ENCODE data around the gene ARHGAP24. TPM values are rescaled to one million over a fixed set of nuclear protein-coding genes. Genes with fewer than 3 reads are reported as not detected.
"Not testable (repeated sequence)": the region's sequence is repeated elsewhere in the genome, so short reads cannot be mapped to it uniquely, and the experiment has no call there.

Gene ARHGAP24
- total RNA-seq, 1 experiment from 2014 or later, result 5.4 TPM

DNA sequence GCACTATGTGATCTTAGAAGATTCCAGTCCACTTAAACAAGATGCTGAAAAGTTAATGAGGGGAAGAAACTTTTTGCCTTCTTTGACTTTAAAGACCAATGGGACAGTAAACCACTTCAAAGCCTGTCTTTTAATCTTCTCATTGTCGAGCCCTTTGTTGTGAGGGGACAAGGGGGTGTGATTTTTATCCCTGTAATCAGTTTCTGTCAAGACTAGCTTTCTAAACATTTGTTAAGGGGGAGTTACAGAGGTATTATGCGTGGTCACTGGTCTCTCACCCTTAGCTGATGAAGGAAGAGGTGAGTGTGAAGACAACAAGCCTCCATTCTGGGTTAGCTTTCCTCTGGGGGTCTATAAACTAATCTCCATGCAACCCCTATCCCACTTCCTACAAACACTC, 409.3 kb downstream of the ARHGAP24 start:
- no peak overlapping the region for H3K27ac ChIP-seq
- DNase-seq (ENCODE audit: low read depth in 1 of 2, low spot score in 2 of 2), result no peak
- 0 out of 2 replicates have a peak, but pooled peaks cover 6% of the 10 kb centered on the region for H3K4me1 ChIP-seq (replicated peaks)
- no peaks in the 10 kb centered on the region for H3K36me3 ChIP-seq
- H3K9me3 ChIP-seq (replicated peaks), result no peaks in the 10 kb centered on the region
- H3K27me3 ChIP-seq (replicated peaks), result no peaks in the 10 kb centered on the region
- no peak overlapping the region for H3K4me3 ChIP-seq

GRCh38 chr4:85886665-85887064, 411.7 kb downstream of the ARHGAP24 start:
- Histone ChIP-seq H3K9me3 (replicated peaks) (no peaks in the 10 kb centered on the region), H3K27me3 (replicated peaks) (no peaks in the 10 kb centered on the region), H3K27ac (no peak overlapping the region), H3K36me3 (no peaks in the 10 kb centered on the region), H3K4me3 (no peak overlapping the region), H3K4me1 (replicated peaks) (0 out of 2 replicates have a peak, but pooled peaks cover 6% of the 10 kb centered on the region)
- DNase-seq (ENCODE audit: low read depth in 1 of 2, low spot score in 2 of 2), result no peak

- Histone ChIP-seq H3K4me3 (no peak overlapping the region), H3K27ac (no peak overlapping the region), H3K27me3 (replicated peaks) (no peaks in the 10 kb centered on the region), H3K4me1 (replicated peaks) (0 out of 2 replicates have a peak, but pooled peaks cover 6% of the 10 kb centered on the region), H3K36me3 (no peaks in the 10 kb centered on the region), H3K9me3 (replicated peaks) (no peaks in the 10 kb centered on the region)
- DNase-seq (ENCODE audit: low read depth in 1 of 2, low spot score in 2 of 2), result no peak
Measured at GRCh38 chr4:85889314-85889713, 414.4 kb downstream of the ARHGAP24 start.

GRCh38 chr4:85895755-85896154, 420.8 kb downstream of the ARHGAP24 start:
- no peaks in the 10 kb centered on the region for H3K27me3 ChIP-seq (replicated peaks)
- no peak overlapping the region for H3K4me3 ChIP-seq
- DNase-seq (ENCODE audit: low read depth in 1 of 2, low spot score in 2 of 2), result no peak
- no peaks in the 10 kb centered on the region for H3K4me1 ChIP-seq (replicated peaks)
- H3K9me3 ChIP-seq (replicated peaks), result no peaks in the 10 kb centered on the region
- no peaks in the 10 kb centered on the region for H3K36me3 ChIP-seq
- H3K27ac ChIP-seq, result no peak overlapping the region

GRCh38 chr4:85898231-85898630, 423.3 kb downstream of the ARHGAP24 start:
- no peak overlapping the region for H3K4me3 ChIP-seq

DNA sequence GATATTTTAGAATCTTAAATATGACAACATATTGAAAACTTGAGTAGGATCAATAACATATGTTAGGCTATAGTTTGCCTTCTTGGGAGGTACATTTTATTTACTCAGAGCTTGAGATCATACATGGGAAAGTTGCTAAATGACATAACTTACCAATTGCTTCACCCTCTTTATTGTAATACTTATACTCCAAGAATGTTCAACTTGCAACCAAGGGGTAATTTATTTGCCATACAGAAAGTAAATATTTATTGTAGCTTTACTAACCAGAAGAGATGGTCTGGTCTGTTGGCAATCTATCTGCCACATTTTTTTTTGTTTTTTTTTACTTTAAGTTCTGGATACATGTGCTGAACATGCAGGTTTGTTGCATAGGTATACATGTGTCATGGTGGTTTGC, 426.6 kb downstream of the ARHGAP24 start:
- peak in 1 of 2 experiments; percentile 45 for DNase-seq (ENCODE audit: low read depth in 1 of 2, low spot score in 2 of 2)
- no peaks in the 10 kb centered on the region for H3K27me3 ChIP-seq (replicated peaks)

More at GRCh38 chr4:85898231-85898630, 423.3 kb downstream of the ARHGAP24 start:
- H3K27me3 ChIP-seq (replicated peaks), result no peaks in the 10 kb centered on the region
- no peaks in the 10 kb centered on the region for H3K9me3 ChIP-seq (replicated peaks)
- no peaks in the 10 kb centered on the region for H3K36me3 ChIP-seq
- peaks cover 12% of the 10 kb centered on the region for H3K4me1 ChIP-seq (replicated peaks)
- no peak for DNase-seq (ENCODE audit: low read depth in 1 of 2, low spot score in 2 of 2)
- no peak overlapping the region for H3K27ac ChIP-seq

DNA sequence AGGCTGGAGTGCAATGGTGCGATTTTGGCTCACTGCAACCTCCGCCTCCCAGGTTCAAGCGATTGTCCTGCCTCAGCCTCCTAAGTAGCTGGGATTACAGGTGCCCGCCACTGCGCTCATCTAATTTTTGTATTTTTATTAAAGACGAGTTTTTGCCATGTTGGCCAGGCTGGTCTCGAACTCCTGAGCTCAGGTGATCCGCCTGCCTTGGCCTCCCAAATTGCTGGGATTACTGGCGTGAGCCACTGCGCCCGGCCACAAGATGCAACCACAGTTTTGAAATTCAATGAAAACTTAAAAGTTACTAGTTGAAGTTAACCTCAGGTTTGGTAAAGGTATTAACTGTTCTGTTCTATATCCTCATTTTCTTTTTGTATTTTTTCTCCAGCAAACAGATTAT, 427.7 kb downstream of the ARHGAP24 start:
- H3K9me3 ChIP-seq (replicated peaks); H3K36me3 ChIP-seq; H3K27ac ChIP-seq; H3K4me3 ChIP-seq; H3K27me3 ChIP-seq (replicated peaks); DNase-seq (ENCODE audit: low read depth in 1 of 2, low spot score in 2 of 2): not testable (repeated sequence)
- peaks cover 12% of the 10 kb centered on the region for H3K4me1 ChIP-seq (replicated peaks)

More for the DNA sequence above, 426.6 kb downstream of the ARHGAP24 start:
- H3K4me3 ChIP-seq, result no peak overlapping the region
- no peaks in the 10 kb centered on the region for H3K9me3 ChIP-seq (replicated peaks)
- no peak overlapping the region for H3K27ac ChIP-seq
- peaks cover 12% of the 10 kb centered on the region for H3K4me1 ChIP-seq (replicated peaks)
- no peaks in the 10 kb centered on the region for H3K36me3 ChIP-seq

DNA sequence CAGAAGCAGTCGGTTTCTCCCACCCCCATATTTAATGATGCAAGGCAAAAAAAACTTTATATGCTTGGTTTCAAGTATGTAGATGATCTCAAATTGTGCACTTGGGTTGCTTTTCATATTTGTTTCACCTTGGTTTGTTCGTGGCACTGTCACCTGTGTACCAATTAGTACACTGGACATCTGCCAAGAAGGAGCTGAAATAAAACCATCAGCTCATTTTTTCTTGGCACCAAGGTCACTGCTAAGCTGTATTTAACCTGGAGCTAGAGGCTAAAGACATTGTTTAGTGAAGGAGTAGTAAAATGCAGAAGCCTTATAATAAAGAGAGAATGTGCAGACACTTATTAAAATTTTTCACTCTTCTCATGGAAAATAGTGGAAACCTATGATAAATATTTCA, 430.8 kb downstream of the ARHGAP24 start:
- no peak for DNase-seq (ENCODE audit: low read depth in 1 of 2, low spot score in 2 of 2)
- H3K4me1 ChIP-seq (replicated peaks), result peaks cover 12% of the 10 kb centered on the region
- no peaks in the 10 kb centered on the region for H3K36me3 ChIP-seq
- no peak overlapping the region for H3K4me3 ChIP-seq
- H3K9me3 ChIP-seq (replicated peaks), result no peaks in the 10 kb centered on the region
- no peaks in the 10 kb centered on the region for H3K27me3 ChIP-seq (replicated peaks)
- H3K27ac ChIP-seq, result no peak overlapping the region

DNA sequence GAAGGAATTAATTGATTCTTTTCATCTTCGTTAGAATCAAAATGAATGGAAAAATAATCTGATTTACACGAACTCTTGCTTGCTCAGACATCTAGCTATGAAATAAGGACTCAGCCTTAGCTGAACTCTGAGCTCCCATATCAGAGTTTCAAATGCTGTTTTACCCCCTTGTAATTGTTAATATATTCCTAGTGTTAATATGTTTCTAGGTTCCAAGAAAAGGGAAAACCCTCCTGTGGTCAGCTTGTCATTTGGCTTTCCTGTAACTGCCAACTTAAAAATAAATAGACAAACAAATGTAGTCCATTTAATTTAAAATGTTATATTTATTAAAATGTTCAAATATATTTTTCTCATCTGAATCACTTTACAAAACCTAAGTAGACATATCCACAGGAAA, 432.1 kb downstream of the ARHGAP24 start:
- H3K27ac ChIP-seq, result no peak overlapping the region
- peaks cover 3% of the 10 kb centered on the region for H3K4me1 ChIP-seq (replicated peaks)
- H3K4me3 ChIP-seq, result no peak overlapping the region

GRCh38 chr4:85909851-85910250, 434.9 kb downstream of the ARHGAP24 start:
- H3K27ac ChIP-seq, result no peak overlapping the region
- H3K36me3 ChIP-seq, result no peaks in the 10 kb centered on the region
- no peaks in the 10 kb centered on the region for H3K9me3 ChIP-seq (replicated peaks)
- H3K4me3 ChIP-seq, result no peak overlapping the region
- no peaks in the 10 kb centered on the region for H3K27me3 ChIP-seq (replicated peaks)
- DNase-seq (ENCODE audit: low read depth in 1 of 2, low spot score in 2 of 2), result no peak
- no peaks in the 10 kb centered on the region for H3K4me1 ChIP-seq (replicated peaks)

More for the DNA sequence above, 432.1 kb downstream of the ARHGAP24 start:
- no peak for DNase-seq (ENCODE audit: low read depth in 1 of 2, low spot score in 2 of 2)
- Histone ChIP-seq H3K36me3 (no peaks in the 10 kb centered on the region), H3K27me3 (replicated peaks) (no peaks in the 10 kb centered on the region), H3K9me3 (replicated peaks) (no peaks in the 10 kb centered on the region)

- no peak overlapping the region for H3K27ac ChIP-seq
- DNase-seq (ENCODE audit: low read depth in 1 of 2, low spot score in 2 of 2), result no peak
- H3K4me1 ChIP-seq (replicated peaks), result no peaks in the 10 kb centered on the region
- no peaks in the 10 kb centered on the region for H3K36me3 ChIP-seq
- H3K27me3 ChIP-seq (replicated peaks), result no peaks in the 10 kb centered on the region
- no peak overlapping the region for H3K4me3 ChIP-seq
- H3K9me3 ChIP-seq (replicated peaks), result no peaks in the 10 kb centered on the region
Measured at GRCh38 chr4:85910985-85911384, 436.0 kb downstream of the ARHGAP24 start.

DNA sequence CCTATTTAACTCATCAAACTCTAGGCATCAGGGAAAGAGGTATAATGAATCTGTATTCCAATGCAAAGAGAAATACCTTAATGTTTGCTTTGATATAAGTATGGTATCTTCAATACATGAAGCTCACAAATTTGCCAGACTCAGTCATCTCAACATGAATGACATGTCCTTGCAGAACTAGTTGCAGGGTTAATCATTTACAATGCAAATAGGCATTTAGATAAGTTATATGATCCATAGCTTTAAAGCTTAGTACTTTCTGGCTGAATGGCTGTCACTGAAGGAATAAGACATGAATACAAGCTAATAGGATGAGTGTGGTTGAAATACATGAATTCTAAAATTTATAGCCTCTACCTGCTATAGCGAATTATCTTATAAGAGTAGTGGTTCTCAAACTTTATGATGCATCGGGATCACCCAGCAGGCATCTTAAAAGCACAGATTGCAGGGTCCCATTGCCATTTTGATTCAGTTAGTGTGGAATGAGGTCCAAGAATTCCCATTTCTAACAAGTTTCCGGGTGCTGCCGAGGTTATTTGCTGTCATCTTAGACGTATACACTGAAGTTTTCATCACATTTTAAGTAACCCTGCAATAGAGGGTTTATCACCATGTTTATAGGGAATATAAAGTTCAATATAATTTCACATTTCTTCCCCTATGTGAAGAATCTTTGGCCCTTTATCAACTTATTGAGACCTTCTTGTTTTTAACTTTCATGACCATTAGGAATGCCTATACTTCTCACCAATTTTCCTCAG, 439.2 kb downstream of the ARHGAP24 start:
- no peak overlapping the region for H3K4me3 ChIP-seq
- H3K9me3 ChIP-seq (replicated peaks), result no peaks in the 10 kb centered on the region
- H3K4me1 ChIP-seq (replicated peaks), result no peaks in the 10 kb centered on the region
- no peaks in the 10 kb centered on the region for H3K36me3 ChIP-seq
- H3K27me3 ChIP-seq (replicated peaks), result no peaks in the 10 kb centered on the region
- DNase-seq (ENCODE audit: low read depth in 1 of 2, low spot score in 2 of 2), result no peak
- H3K27ac ChIP-seq, result no peak overlapping the region

DNA sequence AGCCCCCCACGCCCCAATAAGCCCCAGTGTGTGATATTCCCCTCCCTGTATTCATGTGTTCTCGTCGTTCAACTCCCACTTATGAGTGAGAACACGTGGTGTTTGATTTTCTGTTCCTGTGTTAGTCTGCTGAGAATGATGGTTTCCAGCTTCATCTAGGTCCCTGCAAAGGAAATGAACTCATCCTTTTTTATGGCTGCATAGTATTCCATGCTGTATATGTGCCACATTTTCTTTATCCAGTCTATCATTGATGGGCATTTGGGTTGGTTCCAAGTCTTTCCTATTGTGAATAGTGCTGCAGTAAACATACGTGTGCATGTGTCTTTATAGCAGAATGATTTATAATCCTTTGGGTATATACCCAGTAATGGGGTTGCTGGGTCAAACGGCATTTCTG, 440.6 kb downstream of the ARHGAP24 start:
- H3K27me3 ChIP-seq (replicated peaks); H3K27ac ChIP-seq; H3K4me3 ChIP-seq; DNase-seq (ENCODE audit: low read depth in 1 of 2, low spot score in 2 of 2); H3K36me3 ChIP-seq; H3K9me3 ChIP-seq (replicated peaks); H3K4me1 ChIP-seq (replicated peaks): not testable (repeated sequence)

DNA sequence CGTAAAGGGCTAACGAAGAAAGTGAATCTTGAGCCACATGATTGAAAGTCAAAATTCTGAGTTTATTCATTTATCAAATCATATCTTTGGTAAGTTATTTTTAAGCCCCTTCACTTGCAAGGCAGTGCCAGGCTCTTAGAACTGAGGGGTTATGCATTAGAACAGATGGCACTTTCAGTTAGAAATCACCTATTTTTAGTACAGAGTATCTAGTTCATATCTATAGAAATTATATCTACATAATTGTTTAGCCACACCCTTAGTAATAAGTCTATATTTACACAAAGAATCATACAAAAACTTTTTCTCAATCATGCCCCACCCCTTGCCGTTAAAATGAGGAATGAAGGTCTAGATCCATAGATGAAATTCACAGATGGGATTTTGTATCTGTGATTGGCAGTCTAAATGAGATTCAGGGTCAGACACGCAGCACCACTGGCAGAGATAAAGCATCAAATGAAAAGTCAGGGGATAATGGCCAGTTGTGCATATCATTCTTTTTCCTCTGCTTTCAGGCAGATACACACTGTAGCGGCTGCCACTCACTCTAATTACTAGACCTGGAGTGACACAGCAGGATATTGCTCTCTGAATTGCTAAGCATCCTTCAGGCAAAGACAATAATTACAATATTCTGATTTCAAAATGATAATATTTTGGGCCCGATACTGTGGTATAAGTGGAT, 444.4 kb downstream of the ARHGAP24 start:
- Histone ChIP-seq H3K9me3 (replicated peaks) (no peaks in the 10 kb centered on the region), H3K36me3 (no peaks in the 10 kb centered on the region), H3K4me3 (no peak overlapping the region), H3K4me1 (replicated peaks) (no peaks in the 10 kb centered on the region), H3K27ac (no peak overlapping the region), H3K27me3 (replicated peaks) (no peaks in the 10 kb centered on the region)
- DNase-seq (ENCODE audit: low read depth in 1 of 2, low spot score in 2 of 2), result no peak
